ENCODE data around the gene BORCS5.

Gene BORCS5

GRCh38 chr12:12319451-12320183, 37.3 kb upstream of the BORCS5 start:
- no peaks in the 10 kb centered on the region for H3K4me1 ChIP-seq (ENCODE audit: low read length)
- H3K9me3 ChIP-seq (replicated peaks; ENCODE audit: insufficient read depth, low read length): no peaks in the 10 kb centered on the region
- no peaks in the 10 kb centered on the region for H3K9me2 ChIP-seq (replicated peaks; ENCODE audit: insufficient read depth, low read length)
- DNase-seq: no peak
- no peaks in the 10 kb centered on the region for H3K27me3 ChIP-seq (replicated peaks; ENCODE audit: insufficient read depth, low read length)
- no peaks in the 10 kb centered on the region for H3K36me3 ChIP-seq (replicated peaks; ENCODE audit: insufficient read depth, low read length)
- H3K79me2 ChIP-seq (ENCODE audit: low read length): no peaks in the 10 kb centered on the region
- no peak overlapping the region for H3K4me3 ChIP-seq (ENCODE audit: low read length)
- no peak overlapping the region for H3K27ac ChIP-seq (ENCODE audit: low read length)
- TF ChIP-seq EZH2phosphoT487 (IDR thresholded peaks at IDR 0.05; ENCODE audit: low read length) (no peak), EZH2 (optimal IDR thresholded peaks at IDR 0.05; ENCODE audit: low read depth, low read length) (no peak), CTCF (IDR thresholded peaks at IDR 0.05; ENCODE audit: low read length) (no peak)
- no peak overlapping the region for H2AFZ ChIP-seq (ENCODE audit: low read length)
- no peaks in the 10 kb centered on the region for H3F3A ChIP-seq (ENCODE audit: insufficient read depth, low read length)
- H3K9ac ChIP-seq (ENCODE audit: low read length): no peak overlapping the region
- no peaks in the 10 kb centered on the region for H4K20me1 ChIP-seq (ENCODE audit: insufficient read depth, low read length)
- H3K4me2 ChIP-seq (ENCODE audit: low read depth, low read length): no peak overlapping the region

- Histone ChIP-seq H3K36me3 (replicated peaks; ENCODE audit: insufficient read depth, low read length) (no peaks in the 10 kb centered on the region), H3K27ac (ENCODE audit: low read length) (no peak overlapping the region), H3K27me3 (replicated peaks; ENCODE audit: insufficient read depth, low read length) (no peaks in the 10 kb centered on the region), H3K4me3 (ENCODE audit: low read length) (no peak overlapping the region), H3K9me2 (replicated peaks; ENCODE audit: insufficient read depth, low read length) (no peaks in the 10 kb centered on the region), H3K4me1 (ENCODE audit: low read length) (no peaks in the 10 kb centered on the region), H3F3A (ENCODE audit: insufficient read depth, low read length) (no peaks in the 10 kb centered on the region), H3K9me3 (replicated peaks; ENCODE audit: insufficient read depth, low read length) (no peaks in the 10 kb centered on the region), H3K4me2 (ENCODE audit: low read depth, low read length) (no peak overlapping the region), H4K20me1 (ENCODE audit: insufficient read depth, low read length) (no peaks in the 10 kb centered on the region), H3K79me2 (ENCODE audit: low read length) (no peaks in the 10 kb centered on the region), H3K9ac (ENCODE audit: low read length) (no peak overlapping the region), H2AFZ (ENCODE audit: low read length) (no peak overlapping the region)
- TF ChIP-seq EZH2phosphoT487 (IDR thresholded peaks at IDR 0.05; ENCODE audit: low read length) (no peak), EZH2 (optimal IDR thresholded peaks at IDR 0.05; ENCODE audit: low read depth, low read length) (no peak), CTCF (IDR thresholded peaks at IDR 0.05; ENCODE audit: low read length) (no peak)
- no peak for DNase-seq
Measured at GRCh38 chr12:12323118-12323517, 33.8 kb upstream of the BORCS5 start.

GRCh38 chr12:12323591-12323990, 33.3 kb upstream of the BORCS5 start:
- Histone ChIP-seq H2AFZ (ENCODE audit: low read length) (no peak overlapping the region), H3K27me3 (replicated peaks; ENCODE audit: insufficient read depth, low read length) (no peaks in the 10 kb centered on the region), H3K9me3 (replicated peaks; ENCODE audit: insufficient read depth, low read length) (no peaks in the 10 kb centered on the region), H3K9ac (ENCODE audit: low read length) (no peak overlapping the region), H3K27ac (ENCODE audit: low read length) (no peak overlapping the region), H3K4me2 (ENCODE audit: low read depth, low read length) (no peak overlapping the region), H3K9me2 (replicated peaks; ENCODE audit: insufficient read depth, low read length) (no peaks in the 10 kb centered on the region), H3K79me2 (ENCODE audit: low read length) (no peaks in the 10 kb centered on the region), H3K4me3 (ENCODE audit: low read length) (no peak overlapping the region), H3F3A (ENCODE audit: insufficient read depth, low read length) (no peaks in the 10 kb centered on the region), H3K4me1 (ENCODE audit: low read length) (no peaks in the 10 kb centered on the region), H4K20me1 (ENCODE audit: insufficient read depth, low read length) (no peaks in the 10 kb centered on the region), H3K36me3 (replicated peaks; ENCODE audit: insufficient read depth, low read length) (no peaks in the 10 kb centered on the region)
- TF ChIP-seq EZH2 (optimal IDR thresholded peaks at IDR 0.05; ENCODE audit: low read depth, low read length) (no peak), CTCF (IDR thresholded peaks at IDR 0.05; ENCODE audit: low read length) (no peak), EZH2phosphoT487 (IDR thresholded peaks at IDR 0.05; ENCODE audit: low read length) (no peak)
- no peak for DNase-seq
